CD4-positive, alpha-beta T cell treated with Interleukin-4 for 1 hour (primary cell): ENCODE results near the gene TRIM16.
"Not testable (repeated sequence)": the region's sequence is repeated elsewhere in the genome, so short reads cannot be mapped to it uniquely, and the experiment has no call there.

Experiments used
- DNase-seq, 2 donors: peaks; one replicate each; pipeline ENCODE4 v3.0.0-alpha.2; 2020 to 2022

The TRIM16 gene

GRCh38 chr17:15613111-15613510 is 71.0 kb downstream of the TRIM16 start:
- DNase-seq: not testable (repeated sequence)

GRCh38 chr17:15592960-15593359 is 91.2 kb downstream of the TRIM16 start:
- DNase-seq: not testable (repeated sequence)

GRCh38 chr17:15591986-15592385 is 92.1 kb downstream of the TRIM16 start:
- not testable (repeated sequence) for DNase-seq

GRCh38 chr17:15590844-15591243 is 93.3 kb downstream of the TRIM16 start:
- not testable (repeated sequence) for DNase-seq

DNA sequence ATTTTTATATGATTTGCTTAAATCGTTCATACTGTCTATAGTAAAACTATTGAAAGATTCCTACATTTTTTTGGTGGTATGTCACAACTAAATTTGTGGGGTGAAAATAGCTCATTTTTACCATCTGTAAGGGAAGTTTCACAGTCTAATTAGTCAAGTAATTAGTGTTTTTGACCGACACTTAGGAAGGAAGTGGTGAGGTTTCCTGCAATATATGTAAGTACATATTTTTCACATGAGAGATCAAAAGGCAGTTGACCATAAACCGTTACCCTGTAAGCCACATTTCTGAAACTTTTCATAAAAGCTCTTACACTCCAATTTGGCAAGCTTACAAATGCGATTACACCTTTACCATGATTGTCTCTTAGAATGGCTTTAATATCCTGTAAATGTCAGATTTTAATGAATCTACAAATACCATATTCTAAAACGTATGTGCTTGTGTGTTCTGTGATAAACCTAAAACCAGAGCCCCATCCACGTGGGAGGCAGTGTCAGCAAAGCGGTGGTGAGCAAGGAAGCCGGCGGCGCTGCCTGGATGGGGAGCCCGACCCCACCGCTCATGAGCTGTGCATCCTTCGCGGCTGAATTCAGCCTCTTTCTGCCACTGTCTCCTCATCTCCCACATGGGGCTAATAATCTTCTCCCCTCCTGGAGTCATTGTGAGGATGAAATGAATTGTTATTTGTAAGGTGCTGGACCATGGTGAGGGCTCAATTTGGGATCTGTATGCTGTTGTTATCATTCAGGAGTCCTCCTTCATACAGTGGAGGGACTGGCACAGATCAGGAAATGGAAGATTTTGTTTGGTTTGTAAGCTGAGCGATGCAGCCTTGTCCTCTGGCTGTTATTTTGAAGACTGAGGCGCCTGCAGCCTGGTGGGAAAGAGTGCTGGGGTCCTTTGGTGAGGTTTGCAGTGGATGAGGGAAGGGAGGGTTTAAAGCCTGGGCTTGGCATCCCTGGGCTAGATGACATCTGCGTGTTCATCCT is 94.3 kb downstream of the TRIM16 start:
- peak in 1 of 2 donors; percentile 35 for DNase-seq

- not testable (repeated sequence) for DNase-seq
These were observed 96.1 kb downstream of the TRIM16 start for GRCh38 chr17:15588017-15588416.

- DNase-seq: not testable (repeated sequence)
These were observed 100.8 kb downstream of the TRIM16 start for GRCh38 chr17:15583313-15583712.

- DNase-seq: not testable (repeated sequence)
These were observed 102.6 kb downstream of the TRIM16 start for GRCh38 chr17:15581462-15581861.
